ENCODE measurements around the gene CLSTN2.

The CLSTN2 gene

GRCh38 chr3:139944256-139944910 is 9.4 kb downstream of the CLSTN2 start:
- no peak for DNase-seq (ENCODE audit: low spot score)

- no peak for DNase-seq (ENCODE audit: low spot score)
These were observed 10.4 kb downstream of the CLSTN2 start for GRCh38 chr3:139945386-139945785.

- no peak for DNase-seq (ENCODE audit: low spot score)
These were observed 11.0 kb downstream of the CLSTN2 start for GRCh38 chr3:139945942-139946341.

- no peak for DNase-seq (ENCODE audit: low spot score)
These were observed 13.5 kb downstream of the CLSTN2 start for GRCh38 chr3:139948467-139948866.

- DNase-seq (ENCODE audit: low spot score): no peak
These were observed 13.9 kb downstream of the CLSTN2 start for GRCh38 chr3:139948898-139949297.

GRCh38 chr3:139953131-139953910 is 18.3 kb downstream of the CLSTN2 start:
- DNase-seq (ENCODE audit: low spot score): no peak

- no peak for DNase-seq (ENCODE audit: low spot score)
These were observed 19.3 kb downstream of the CLSTN2 start for GRCh38 chr3:139954146-139954860.

GRCh38 chr3:139957844-139958243 is 22.9 kb downstream of the CLSTN2 start:
- no peak for DNase-seq (ENCODE audit: low spot score)

- no peak for DNase-seq (ENCODE audit: low spot score)
These were observed 34.4 kb downstream of the CLSTN2 start for GRCh38 chr3:139969386-139969785.

- no peak for DNase-seq (ENCODE audit: low spot score)
These were observed 35.5 kb downstream of the CLSTN2 start for GRCh38 chr3:139970526-139970925.

GRCh38 chr3:139974809-139975425 is 39.9 kb downstream of the CLSTN2 start:
- DNase-seq (ENCODE audit: low spot score): no peak

- DNase-seq (ENCODE audit: low spot score): no peak
These were observed 40.8 kb downstream of the CLSTN2 start for GRCh38 chr3:139975594-139976365.

- DNase-seq (ENCODE audit: low spot score): no peak
These were observed 44.0 kb downstream of the CLSTN2 start for GRCh38 chr3:139978966-139979365.

- DNase-seq (ENCODE audit: low spot score): no peak
These were observed 45.0 kb downstream of the CLSTN2 start for GRCh38 chr3:139979991-139980390.

GRCh38 chr3:139982404-139982803 is 47.4 kb downstream of the CLSTN2 start:
- DNase-seq (ENCODE audit: low spot score): no peak

- no peak for DNase-seq (ENCODE audit: low spot score)
These were observed 50.6 kb downstream of the CLSTN2 start for GRCh38 chr3:139985576-139985975.

GRCh38 chr3:139987908-139988307 is 52.9 kb downstream of the CLSTN2 start:
- no peak for DNase-seq (ENCODE audit: low spot score)

GRCh38 chr3:139988472-139989156 is 53.6 kb downstream of the CLSTN2 start:
- DNase-seq (ENCODE audit: low spot score): no peak

GRCh38 chr3:139994891-139995290 is 59.9 kb downstream of the CLSTN2 start:
- no peak for DNase-seq (ENCODE audit: low spot score)

GRCh38 chr3:140004271-140004670 is 69.3 kb downstream of the CLSTN2 start:
- no peak for DNase-seq (ENCODE audit: low spot score)

- no peak for DNase-seq (ENCODE audit: low spot score)
These were observed 71.3 kb downstream of the CLSTN2 start for GRCh38 chr3:140006331-140006730.
